HG03521 (cell line): Measurements from ENCODE around the gene MARCHF4.

Experiments used
- ATAC-seq: cut with Tn5 transposase; IDR thresholded peaks from one replicate; pipeline ENCODE4 v1.9.1; 2021; ENCODE audit warnings: mild to moderate bottlenecking, moderate library complexity; ENCODE audit not compliant: unreplicated experiment

The MARCHF4 gene

GRCh38 chr2:216352653-216353270, 19.5 kb downstream of the MARCHF4 start:
- ATAC-seq = no peak

GRCh38 chr2:216351172-216351925, 20.9 kb downstream of the MARCHF4 start:
- ATAC-seq = no peak

- ATAC-seq = no peak
These were observed 22.0 kb downstream of the MARCHF4 start for GRCh38 chr2:216350214-216350791.

GRCh38 chr2:216349366-216349765, 22.9 kb downstream of the MARCHF4 start:
- no peak for ATAC-seq

- no peak for ATAC-seq
These were observed 23.5 kb downstream of the MARCHF4 start for GRCh38 chr2:216348756-216349308.

GRCh38 chr2:216346781-216347180, 25.5 kb downstream of the MARCHF4 start:
- no peak for ATAC-seq

- no peak for ATAC-seq
These were observed 26.4 kb downstream of the MARCHF4 start for GRCh38 chr2:216345846-216346245.

- ATAC-seq = no peak
These were observed 27.4 kb downstream of the MARCHF4 start for GRCh38 chr2:216344950-216345300.

GRCh38 chr2:216344206-216344949, 27.9 kb downstream of the MARCHF4 start:
- ATAC-seq = no peak

GRCh38 chr2:216343221-216343980, 28.9 kb downstream of the MARCHF4 start:
- ATAC-seq = no peak

GRCh38 chr2:216341121-216341520, 31.2 kb downstream of the MARCHF4 start:
- no peak for ATAC-seq

GRCh38 chr2:216340280-216340631, 32.0 kb downstream of the MARCHF4 start:
- no peak for ATAC-seq

GRCh38 chr2:216339456-216340279, 32.6 kb downstream of the MARCHF4 start:
- no peak for ATAC-seq

- no peak for ATAC-seq
These were observed 37.0 kb downstream of the MARCHF4 start for GRCh38 chr2:216335252-216335651.

- no peak for ATAC-seq
These were observed 43.9 kb downstream of the MARCHF4 start for GRCh38 chr2:216328347-216328746.

- ATAC-seq = no peak
These were observed 44.8 kb downstream of the MARCHF4 start for GRCh38 chr2:216327447-216327935.
